Sigmoid colon (tissue), 7 donors: Measurements from ENCODE around the gene CUL9. TPM values are rescaled to one million over a fixed set of nuclear protein-coding genes. Genes with fewer than 3 reads are reported as not detected.

Experiments used
- DNase-seq: peaks from one replicate; pipeline ENCODE4 v3.0.0-alpha.2; 2019
- H3K27ac ChIP-seq, 4 donors: fragments of 200-600 bp; sonication (generic); one replicate each; pipeline ENCODE4 v1.5.1; 2016 to 2019; ENCODE audit warnings: mild to moderate bottlenecking in 1 of 4
- H3K27me3 ChIP-seq, 3 donors: fragments of 200-600 bp; sonication (generic); one replicate each; pipeline ENCODE4 v1.5.1; 2019; ENCODE audit warnings: mild to moderate bottlenecking in 1 of 3
- H3K36me3 ChIP-seq, 4 donors: fragments of 200-600 bp; sonication (generic); one replicate each; pipeline ENCODE4 v1.5.1; 2016 to 2019
- H3K4me1 ChIP-seq, 4 donors: fragments of 200-600 bp; sonication (generic); one replicate each; pipeline ENCODE4 v1.5.1; 2017 to 2019
- H3K4me3 ChIP-seq, 4 donors: fragments of 200-600 bp; sonication (generic); one replicate each; pipeline ENCODE4 v1.5.1; 2017 to 2019; ENCODE audit warnings: mild to moderate bottlenecking in 2 of 4, moderate library complexity in 1 of 4
- H3K9me3 ChIP-seq, 4 donors: fragments of 200-600 bp in 3 of 4; sonication (generic) in 3 of 4; one replicate each; pipeline versions ENCODE4 v1.5.1 to v1.6.1; 2013 to 2019
- EP300 ChIP-seq, 4 donors: sonication (generic); formaldehyde crosslinking; IDR thresholded peaks; one replicate each; pipeline ENCODE4 v1.6.1; 2017; ENCODE audit warnings: antibody characterized with exemption in 4 of 4
- POLR2A ChIP-seq, 2 donors: fragments of 450-650 bp; IDR thresholded peaks; one replicate each; pipeline ENCODE4 v1.6.1; 2016; ENCODE audit warnings: antibody characterized with exemption in 2 of 2, mild to moderate bottlenecking in 2 of 2, moderate library complexity in 2 of 2
- POLR2AphosphoS5 ChIP-seq, 4 donors: sonication (generic); formaldehyde crosslinking; IDR thresholded peaks; one replicate each; pipeline ENCODE4 v1.6.1; 2017; ENCODE audit warnings: antibody characterized with exemption in 4 of 4
- WGBS, 2 donors: extraction: QIAGEN DNeasy Blood & Tissue Kit; methylation state at CpG; one replicate each; pipeline ENCODE4 v1.1.7; 2013; 5-methylcytosine and 5-hydroxymethylcytosine counted together
- intact Hi-C: fragments of 100-400 bp; cut with DNase I; formaldehyde crosslinking; loops from one replicate; pipeline ENCODE4 v1.15.1; 2023
- polyA plus RNA-seq, 3 donors: library from polyadenylated mRNA; stranded (reverse); fragments of 200-250 nt; gene quantifications; one replicate each; pipeline ENCODE4 v1.2.3, GENCODE V29; 2013
- total RNA-seq, 4 donors: library from RNA; depleted of rRNA; stranded (reverse); fragments of >200 nt; gene quantifications; one replicate each; pipeline ENCODE4 v1.1.0, GENCODE V29; 2016
- TF ChIP-seq, protein P1 (sequence below), 4 experiments: fragments of 450-650 bp in 3 of 4; fragments of 200-600 bp in 1 of 4; IDR thresholded peaks; one replicate each; pipeline ENCODE4 v1.5.1; 2016 to 2019; ENCODE audit warnings: antibody characterized with exemption in 4 of 4, mild to moderate bottlenecking in 3 of 4, moderate library complexity in 2 of 4
- donor health status: healthy with polysubstance abuse.
- donor health status: Bipolar disorder and iron deficiency.
- donor health status: healthy.

The CUL9 gene
- total and polyA plus RNA-seq, 7 donors: 5.1 to 49.6 (median 28.2) TPM

GRCh38 chr6:43163899-43164298 is 18.1 kb upstream of the CUL9 start:
- H3K27me3 ChIP-seq: no peaks in the 10 kb centered on the region
- no peaks in the 10 kb centered on the region for H3K4me1 ChIP-seq
- H3K9me3 ChIP-seq: no peaks in the 10 kb centered on the region
- H3K36me3 ChIP-seq: no peaks in the 10 kb centered on the region
- no peak overlapping the region for H3K27ac ChIP-seq
- no peak for DNase-seq
- no peak overlapping the region for H3K4me3 ChIP-seq
- intact Hi-C loops: no loop called here
- no peak for TF ChIP-seq POLR2AphosphoS5 (IDR thresholded peaks at IDR 0.05)
- TF ChIP-seq POLR2A (IDR thresholded peaks at IDR 0.05): no peak
- no peak for TF ChIP-seq EP300 (IDR thresholded peaks at IDR 0.05)

DNA sequence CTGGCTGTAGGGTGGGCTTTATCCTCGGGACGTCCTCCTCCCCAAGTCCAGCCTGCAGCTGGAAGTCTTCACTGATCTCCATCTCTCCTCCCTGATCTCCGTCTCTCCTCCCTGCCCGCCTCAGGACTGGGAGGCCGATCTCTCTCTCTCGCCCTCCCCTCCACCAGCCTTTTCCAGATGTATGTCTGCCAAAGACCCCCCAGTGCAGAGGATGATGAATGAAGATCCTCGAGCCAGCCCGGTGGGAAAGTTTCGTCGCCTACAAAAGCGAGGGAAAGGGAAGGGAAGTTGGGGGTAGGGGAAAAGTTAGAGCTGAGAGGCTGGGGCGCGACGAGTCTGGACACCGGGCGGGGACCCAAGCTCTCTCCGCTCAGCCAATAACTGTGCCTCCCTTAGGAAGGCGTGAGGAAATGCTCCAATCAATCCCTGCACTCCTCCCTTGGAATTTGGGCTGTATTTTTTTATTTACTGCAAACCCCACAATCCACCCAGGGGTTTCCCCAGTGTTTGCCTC is 11.5 kb upstream of the CUL9 start:
- Histone ChIP-seq H3K4me3 (peak overlapping the region; percentile 88 to 98 (median 95)), H3K27me3 (no peaks in the 10 kb centered on the region), H3K36me3 (peaks cover 1 to 7% (median 3%) of the 10 kb centered on the region in 4 donors), H3K4me1 (peaks cover 0 to 33% (median 29%) of the 10 kb centered on the region in 4 donors), H3K9me3 (no peaks in the 10 kb centered on the region), H3K27ac (peak overlapping the region; percentile 99 to 100 (median 100))
- intact Hi-C loops: loop anchor here (5.0 to 10.0 kb wide), 6 partner anchors 113 to 1123 kb away; partner anchors contain the start of genes BICRAL, KLC4, LRRC73 and MRPL14
- 2 to 3% methylated on average over 18 of the region's 18 CpGs for WGBS, 2 donors
- DNase-seq: peak; percentile 95
- TF ChIP-seq EP300 (IDR thresholded peaks at IDR 0.05) (no peak), POLR2A (IDR thresholded peaks at IDR 0.05) (no peak), POLR2AphosphoS5 (IDR thresholded peaks at IDR 0.05) (no peak)
- TF ChIP-seq, protein P1, sequence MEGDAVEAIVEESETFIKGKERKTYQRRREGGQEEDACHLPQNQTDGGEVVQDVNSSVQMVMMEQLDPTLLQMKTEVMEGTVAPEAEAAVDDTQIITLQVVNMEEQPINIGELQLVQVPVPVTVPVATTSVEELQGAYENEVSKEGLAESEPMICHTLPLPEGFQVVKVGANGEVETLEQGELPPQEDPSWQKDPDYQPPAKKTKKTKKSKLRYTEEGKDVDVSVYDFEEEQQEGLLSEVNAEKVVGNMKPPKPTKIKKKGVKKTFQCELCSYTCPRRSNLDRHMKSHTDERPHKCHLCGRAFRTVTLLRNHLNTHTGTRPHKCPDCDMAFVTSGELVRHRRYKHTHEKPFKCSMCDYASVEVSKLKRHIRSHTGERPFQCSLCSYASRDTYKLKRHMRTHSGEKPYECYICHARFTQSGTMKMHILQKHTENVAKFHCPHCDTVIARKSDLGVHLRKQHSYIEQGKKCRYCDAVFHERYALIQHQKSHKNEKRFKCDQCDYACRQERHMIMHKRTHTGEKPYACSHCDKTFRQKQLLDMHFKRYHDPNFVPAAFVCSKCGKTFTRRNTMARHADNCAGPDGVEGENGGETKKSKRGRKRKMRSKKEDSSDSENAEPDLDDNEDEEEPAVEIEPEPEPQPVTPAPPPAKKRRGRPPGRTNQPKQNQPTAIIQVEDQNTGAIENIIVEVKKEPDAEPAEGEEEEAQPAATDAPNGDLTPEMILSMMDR (IDR thresholded peaks at IDR 0.05): no peak

GRCh38 chr6:43170931-43171706 is 10.9 kb upstream of the CUL9 start, which contains the start of gene SRF:
Gene SRF (plus strand): TSS chr6:43171269. CDS start chr6:43171657, 388 bp downstream.
- Histone ChIP-seq H3K27me3 (no peaks in the 10 kb centered on the region), H3K9me3 (no peaks in the 10 kb centered on the region), H3K36me3 (peaks cover 8 to 13% (median 10%) of the 10 kb centered on the region in 4 donors), H3K4me1 (peaks cover 0 to 39% (median 36%) of the 10 kb centered on the region in 4 donors), H3K4me3 (peak within 1 kb of the TSS; percentile 88 to 98 (median 95)), H3K27ac (peak within 1 kb of the TSS; percentile 99 to 100 (median 100))
- intact Hi-C loops: loop anchor here (5.0 to 10.0 kb wide), 6 partner anchors 114 to 1124 kb away; partner anchors contain the start of genes BICRAL, KLC4, LRRC73 and MRPL14
- WGBS, 2 donors: 0% methylated on average over 83 of the region's 83 CpGs
- TF ChIP-seq POLR2A (IDR thresholded peaks at IDR 0.05) (peak; percentile 72 to 76), POLR2AphosphoS5 (IDR thresholded peaks at IDR 0.05) (peak; percentile 80 to 94 (median 87)), EP300 (IDR thresholded peaks at IDR 0.05) (peak in 1 of 4 donors; percentile 60)
- TF ChIP-seq, protein P1 (IDR thresholded peaks at IDR 0.05): peak in 2 of 4 experiments; percentile 31 to 80
- peak; percentile 100 for DNase-seq

- intact Hi-C loops: loop anchor here (5.0 to 10.0 kb wide), 6 partner anchors 114 to 1124 kb away; partner anchors contain the start of genes BICRAL, KLC4, LRRC73 and MRPL14
- peaks cover 14 to 19% (median 16%) of the 10 kb centered on the region in 4 donors for H3K36me3 ChIP-seq
- H3K27ac ChIP-seq: peak overlapping the region; percentile 99 to 100 (median 100)
- no peaks in the 10 kb centered on the region for H3K27me3 ChIP-seq
- no peak for DNase-seq
- peak overlapping the region; percentile 88 to 98 (median 95) for H3K4me3 ChIP-seq
- H3K4me1 ChIP-seq: peaks cover 0 to 45% (median 41%) of the 10 kb centered on the region in 4 donors
- WGBS, 2 donors: 1% methylated on average over 57 of the region's 57 CpGs
- no peaks in the 10 kb centered on the region for H3K9me3 ChIP-seq
- TF ChIP-seq EP300 (IDR thresholded peaks at IDR 0.05) (no peak), POLR2A (IDR thresholded peaks at IDR 0.05) (no peak), POLR2AphosphoS5 (IDR thresholded peaks at IDR 0.05) (no peak)
- TF ChIP-seq, protein P1 (IDR thresholded peaks at IDR 0.05): no peak
Measured at GRCh38 chr6:43171707-43172103, 10.3 kb upstream of the CUL9 start.
